Transverse colon (tissue), 4 donors: Measurements from ENCODE around the gene GGTLC1. TPM values are rescaled to one million over a fixed set of nuclear protein-coding genes. Genes with fewer than 3 reads are reported as not detected.

ENCODE experiments used
- DNase-seq: peaks from one replicate; pipeline ENCODE4 v3.0.0-alpha.2; 2019
- H3K27ac ChIP-seq, 4 donors: fragments of 200-600 bp; sonication (generic); 2 replicates each; pipeline ENCODE4 v1.5.1; 2016 to 2018; ENCODE audit warnings: inconsistent platforms in 4 of 4
- H3K27me3 ChIP-seq: fragments of 200-600 bp; sonication (generic); 2 replicates; pipeline ENCODE4 v1.5.1; 2017; ENCODE audit warnings: inconsistent platforms
- H3K36me3 ChIP-seq, 4 donors: fragments of 200-600 bp; sonication (generic); 2 replicates each; pipeline ENCODE4 v1.5.1; 2017 to 2019; ENCODE audit warnings: inconsistent platforms in 4 of 4
- H3K4me1 ChIP-seq, 4 donors: fragments of 200-600 bp; sonication (generic); 2 replicates each; pipeline ENCODE4 v1.5.1; 2017 to 2020; ENCODE audit warnings: inconsistent platforms in 4 of 4
- H3K4me3 ChIP-seq, 4 donors: fragments of 200-600 bp; sonication (generic); 1 replicate in 1 of 4; 2 replicates in 3 of 4; pipeline versions ENCODE4 v1.5.1 to v1.6.1; 2017 to 2019; ENCODE audit warnings: inconsistent platforms in 4 of 4
- H3K9me3 ChIP-seq, 2 donors: fragments of 200-600 bp; sonication (generic); 2 replicates each; pipeline ENCODE4 v1.5.1; 2017 to 2019; ENCODE audit warnings: inconsistent platforms in 2 of 2
- CTCF ChIP-seq, 5 experiments: fragments of 200-600 bp in 3 of 5; fragments of 450-650 bp in 2 of 5; sonication (generic) in 3 of 5; IDR thresholded peaks; 1 replicate in 2 of 5; 2 replicates in 3 of 5; pipeline ENCODE4 v1.5.1; 2016 to 2017; ENCODE audit warnings: antibody characterized with exemption in 5 of 5, inconsistent platforms in 3 of 5, mild to moderate bottlenecking in 2 of 5, moderate library complexity in 1 of 5
- EP300 ChIP-seq: sonication (generic); formaldehyde crosslinking; IDR thresholded peaks from one replicate; pipeline ENCODE4 v1.6.1; 2017; ENCODE audit warnings: antibody characterized with exemption, low read depth
- POLR2A ChIP-seq: fragments of 450-650 bp; IDR thresholded peaks from one replicate; pipeline ENCODE4 v1.6.1; 2016; ENCODE audit warnings: antibody characterized with exemption, mild to moderate bottlenecking, moderate library complexity
- POLR2AphosphoS5 ChIP-seq, 3 donors: sonication (generic); formaldehyde crosslinking; IDR thresholded peaks; one replicate each; pipeline ENCODE4 v1.6.1; 2016; ENCODE audit warnings: antibody characterized with exemption in 3 of 3
- WGBS, 2 donors: methylation state at CpG; one replicate each; pipeline ENCODE4 v1.1.5; 2018; ENCODE audit warnings: low coverage in 1 of 2; 5-methylcytosine and 5-hydroxymethylcytosine counted together
- in situ Hi-C, 4 donors: fragments of 200-750 bp; cut with MboI; loops; one replicate each; pipeline versions ENCODE4 v1.15.0 to v1.15.1; 2017; ENCODE audit warnings: low sequenced_read_pairs in 3 of 4, low pct_ligation_motif_present in 1 of 4, low pct_unique_long_range_greater_than_20kb in 1 of 4
- intact Hi-C: fragments of 100-400 bp; cut with DNase I; formaldehyde crosslinking; loops from one replicate; pipeline ENCODE4 v1.15.1; 2023; ENCODE audit warnings: low total_unique reads
- total RNA-seq, 4 donors: library from RNA; depleted of rRNA; stranded (reverse); fragments of >200 nt; gene quantifications; one replicate each; pipeline ENCODE4 v1.1.0, GENCODE V29; 2016

The GGTLC1 gene
- total RNA-seq, 4 donors from 2014 or later = not detected

GRCh38 chr20:24027229-24027628 is 38.6 kb upstream of the GGTLC1 start:
- peaks cover 0 to 5% (median under 1%) of the 10 kb centered on the region in 4 donors for H3K4me1 ChIP-seq
- 39 to 49% methylated on average over 2 to 6 of the region's 6 CpGs for WGBS, 2 donors
- H3K27me3 ChIP-seq = no peaks in the 10 kb centered on the region
- DNase-seq = peak; percentile 53
- TF ChIP-seq POLR2A (no peak), POLR2AphosphoS5 (IDR thresholded peaks at IDR 0.05) (peak in 2 of 3 donors; percentile 6 to 45), EP300 (no peak), CTCF (IDR thresholded peaks at IDR 0.05) (no peak)
- intact Hi-C loops = no loop called here
- no peaks in the 10 kb centered on the region for H3K9me3 ChIP-seq
- H3K27ac ChIP-seq = peak overlapping the region in 2 of 4 donors; percentile 24 to 48
- H3K4me3 ChIP-seq = no peak overlapping the region
- in situ Hi-C loops = no loop called here
- no peaks in the 10 kb centered on the region for H3K36me3 ChIP-seq

GRCh38 chr20:24022621-24023180 is 34.1 kb upstream of the GGTLC1 start:
- in situ Hi-C loops = no loop called here
- intact Hi-C loops = no loop called here
- WGBS, 2 donors = 65 to 78% methylated on average over 2 to 4 of the region's 4 CpGs
- Histone ChIP-seq H3K27ac (no peak overlapping the region), H3K36me3 (no peaks in the 10 kb centered on the region), H3K27me3 (no peaks in the 10 kb centered on the region), H3K9me3 (no peaks in the 10 kb centered on the region), H3K4me1 (peaks cover 0 to 5% (median under 1%) of the 10 kb centered on the region in 4 donors), H3K4me3 (no peak overlapping the region)
- DNase-seq = no peak
- TF ChIP-seq EP300 = no peak
- TF ChIP-seq POLR2A = no peak
- no peak for TF ChIP-seq POLR2AphosphoS5 (IDR thresholded peaks at IDR 0.05)
- no peak for TF ChIP-seq CTCF (IDR thresholded peaks at IDR 0.05)

- H3K4me3 ChIP-seq = no peak overlapping the region
- TF ChIP-seq EP300 = no peak
- no peak for TF ChIP-seq POLR2A
- no peak for TF ChIP-seq POLR2AphosphoS5 (IDR thresholded peaks at IDR 0.05)
- no peaks in the 10 kb centered on the region for H3K36me3 ChIP-seq
- no peaks in the 10 kb centered on the region for H3K9me3 ChIP-seq
- no peak for DNase-seq
- H3K27me3 ChIP-seq = no peaks in the 10 kb centered on the region
- no peak overlapping the region for H3K27ac ChIP-seq
- no peaks in the 10 kb centered on the region for H3K4me1 ChIP-seq
- in situ Hi-C loops = no loop called here
- intact Hi-C loops = no loop called here
- WGBS, 2 donors = 36% methylated on average over 2 of the region's 2 CpGs; no CpG with 5 or more reads in 1 of the 2 donors
These were observed 30.2 kb upstream of the GGTLC1 start for GRCh38 chr20:24018796-24019195.

GRCh38 chr20:24017458-24017755 is 28.8 kb upstream of the GGTLC1 start:
- no peak for DNase-seq
- Histone ChIP-seq H3K27ac (no peak overlapping the region), H3K27me3 (no peaks in the 10 kb centered on the region), H3K36me3 (no peaks in the 10 kb centered on the region), H3K4me3 (no peak overlapping the region), H3K4me1 (no peaks in the 10 kb centered on the region), H3K9me3 (no peaks in the 10 kb centered on the region)
- intact Hi-C loops = no loop called here
- 48 to 59% methylated on average over 3 of the region's 3 CpGs for WGBS, 2 donors
- TF ChIP-seq CTCF (IDR thresholded peaks at IDR 0.05) = no peak
- no peak for TF ChIP-seq EP300
- no peak for TF ChIP-seq POLR2A
- TF ChIP-seq POLR2AphosphoS5 (IDR thresholded peaks at IDR 0.05) = no peak
- in situ Hi-C loops = no loop called here
